GM12872 (cell line): Measurements from ENCODE around the gene FIBIN.

Experiments used
- TF ChIP-seq, protein P1 (sequence below): IDR thresholded peaks from 3 replicates; pipeline ENCODE4 v1.5.1; 2011; ENCODE audit warnings: low read depth, mild to moderate bottlenecking, low read length, moderate library complexity; ENCODE audit not compliant: insufficient read depth

FIBIN gene

DNA sequence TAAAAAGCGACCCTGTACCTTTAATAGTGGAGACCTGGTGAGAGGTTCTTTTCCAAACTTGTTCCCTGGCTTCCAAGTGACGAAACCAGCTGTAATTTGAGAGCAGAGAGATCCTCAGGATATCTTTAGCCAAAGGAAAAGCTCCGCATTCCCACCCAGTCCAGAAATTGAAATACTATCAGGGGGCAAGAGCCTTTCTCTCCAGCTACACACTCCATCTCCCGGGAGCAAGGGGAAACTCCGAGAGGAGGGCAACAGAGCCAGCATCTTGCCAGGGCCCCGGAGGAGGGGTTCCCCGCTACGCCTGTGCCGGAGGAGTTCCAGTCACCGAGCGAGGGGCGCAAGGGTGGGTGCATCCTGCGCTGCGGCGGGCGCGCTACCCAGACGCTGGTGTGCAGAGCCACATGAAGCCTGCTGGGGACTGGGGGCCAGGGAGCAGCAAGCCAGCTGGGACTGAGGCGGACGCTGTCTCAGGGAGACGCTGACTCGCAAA lies at the start of gene FIBIN:
Gene FIBIN, plus strand, starts transcription at position 148 of the 493 bp plus-strand sequence. CDS start 415 bp downstream, outside the sequence.
- TF ChIP-seq, protein P1, sequence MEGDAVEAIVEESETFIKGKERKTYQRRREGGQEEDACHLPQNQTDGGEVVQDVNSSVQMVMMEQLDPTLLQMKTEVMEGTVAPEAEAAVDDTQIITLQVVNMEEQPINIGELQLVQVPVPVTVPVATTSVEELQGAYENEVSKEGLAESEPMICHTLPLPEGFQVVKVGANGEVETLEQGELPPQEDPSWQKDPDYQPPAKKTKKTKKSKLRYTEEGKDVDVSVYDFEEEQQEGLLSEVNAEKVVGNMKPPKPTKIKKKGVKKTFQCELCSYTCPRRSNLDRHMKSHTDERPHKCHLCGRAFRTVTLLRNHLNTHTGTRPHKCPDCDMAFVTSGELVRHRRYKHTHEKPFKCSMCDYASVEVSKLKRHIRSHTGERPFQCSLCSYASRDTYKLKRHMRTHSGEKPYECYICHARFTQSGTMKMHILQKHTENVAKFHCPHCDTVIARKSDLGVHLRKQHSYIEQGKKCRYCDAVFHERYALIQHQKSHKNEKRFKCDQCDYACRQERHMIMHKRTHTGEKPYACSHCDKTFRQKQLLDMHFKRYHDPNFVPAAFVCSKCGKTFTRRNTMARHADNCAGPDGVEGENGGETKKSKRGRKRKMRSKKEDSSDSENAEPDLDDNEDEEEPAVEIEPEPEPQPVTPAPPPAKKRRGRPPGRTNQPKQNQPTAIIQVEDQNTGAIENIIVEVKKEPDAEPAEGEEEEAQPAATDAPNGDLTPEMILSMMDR: no peak

DNA sequence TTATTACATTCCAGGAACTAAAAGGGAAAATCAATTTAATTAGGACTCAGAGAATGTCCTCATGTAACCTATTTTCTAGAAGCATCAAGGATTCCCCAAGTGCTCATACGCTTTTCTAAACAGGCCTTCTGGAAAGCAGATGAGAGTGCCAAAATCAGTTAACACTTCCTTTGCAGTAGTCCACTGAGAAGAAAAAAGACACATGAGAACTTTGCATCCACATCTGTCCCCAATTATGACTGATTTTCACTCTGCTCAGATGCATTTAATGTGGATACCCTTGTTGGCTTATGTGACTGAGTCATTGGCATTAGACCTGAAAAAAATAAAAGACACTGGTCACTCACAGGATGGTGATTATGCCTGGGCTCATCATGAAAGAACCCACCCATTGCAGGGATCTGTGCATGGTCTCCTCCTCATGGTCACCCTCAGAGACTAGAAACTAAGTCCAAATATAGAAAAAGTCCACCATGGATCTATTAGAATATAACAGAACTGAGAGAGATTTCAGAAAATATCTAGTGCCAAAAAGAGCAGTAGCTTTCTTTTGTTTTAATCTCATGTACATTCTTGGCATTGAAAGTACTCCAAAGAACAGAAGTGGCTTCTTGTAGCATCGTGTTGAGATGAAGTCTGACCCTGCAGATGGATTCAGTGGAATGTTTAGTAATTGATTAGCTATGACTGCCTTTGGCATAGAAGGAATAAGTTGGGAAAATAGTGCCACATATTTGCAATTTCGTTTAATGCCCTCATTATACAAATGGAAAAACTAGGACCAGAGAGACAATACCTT lies 48.8 kb upstream of the FIBIN start:
- TF ChIP-seq, protein P1: no peak

DNA sequence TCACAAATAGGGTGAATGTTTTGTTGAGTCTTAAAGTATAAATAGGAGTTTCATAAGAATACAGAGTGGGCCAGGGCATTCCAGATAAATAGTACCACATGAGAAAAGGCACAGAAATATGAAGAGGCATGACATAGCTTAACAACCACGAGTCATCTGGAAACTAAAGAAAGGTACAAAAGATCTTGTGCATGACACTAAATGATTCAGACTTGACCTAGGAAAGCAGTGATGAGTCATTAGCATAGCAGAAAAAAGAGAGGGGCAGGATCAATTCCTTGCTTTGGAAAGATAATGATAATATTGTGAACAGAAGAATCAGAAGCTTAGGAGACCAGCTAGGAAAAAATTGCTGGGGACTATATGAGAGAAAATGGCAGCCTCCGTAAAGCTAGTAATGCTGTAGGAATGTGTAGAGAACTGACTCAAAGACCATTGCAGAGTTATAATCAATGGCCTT lies 47.6 kb upstream of the FIBIN start:
- TF ChIP-seq, protein P1: no peak

DNA sequence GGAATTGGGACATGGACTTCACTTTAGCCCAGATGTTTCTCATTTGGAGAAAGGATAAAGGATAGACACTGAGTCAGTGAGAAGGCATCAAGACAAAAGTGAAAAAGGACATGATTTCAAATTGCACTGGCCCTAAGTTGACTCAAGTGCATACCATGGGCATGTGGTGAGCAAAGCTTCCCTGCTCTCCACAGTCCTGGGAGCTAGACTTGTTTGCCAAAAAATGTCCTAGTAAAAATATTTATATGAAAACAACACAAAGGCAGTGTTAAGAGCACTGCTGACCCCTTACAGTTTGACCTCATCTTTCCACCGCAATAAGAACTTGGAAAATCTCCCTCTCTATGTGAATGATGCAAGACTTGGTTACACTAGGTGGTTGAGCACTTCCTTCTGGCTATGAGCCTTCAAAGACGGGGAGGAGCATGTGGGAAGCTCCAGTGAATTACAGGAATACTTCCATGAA lies 46.5 kb upstream of the FIBIN start:
- TF ChIP-seq, protein P1: no peak

DNA sequence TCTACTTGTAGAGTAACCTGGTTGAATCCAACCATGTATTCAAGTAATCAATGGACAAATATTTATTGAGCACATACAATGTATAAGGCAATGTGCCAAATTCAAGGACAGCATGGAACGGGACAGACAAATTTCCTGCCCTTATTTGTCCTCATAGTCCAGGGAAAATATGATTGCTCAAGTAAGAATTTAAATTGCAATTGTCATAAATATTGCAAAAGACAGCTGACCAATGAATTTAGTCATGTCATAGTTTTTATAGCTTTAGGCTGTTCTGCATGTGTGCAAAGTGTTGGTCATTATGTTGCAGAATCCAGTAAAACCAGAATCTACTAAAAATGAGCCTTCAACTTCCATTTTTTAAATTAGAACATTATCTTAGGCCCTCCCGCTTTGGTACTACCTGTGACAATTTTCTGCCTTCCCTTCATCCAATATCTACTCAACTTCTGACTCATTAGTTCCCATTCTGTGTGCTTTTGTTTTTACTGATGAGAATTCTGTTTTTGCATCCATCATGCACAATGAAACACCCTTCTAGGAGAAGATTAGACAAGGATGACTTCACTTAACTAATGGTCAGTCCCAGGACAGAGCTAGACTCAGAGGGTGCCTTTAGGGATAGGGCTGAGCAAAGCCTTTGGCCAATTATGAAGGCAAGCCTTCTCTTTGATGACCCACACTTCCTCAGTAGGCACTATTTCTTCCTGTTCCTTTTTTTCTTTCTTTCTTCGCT lies 45.8 kb upstream of the FIBIN start:
- TF ChIP-seq, protein P1: no peak

DNA sequence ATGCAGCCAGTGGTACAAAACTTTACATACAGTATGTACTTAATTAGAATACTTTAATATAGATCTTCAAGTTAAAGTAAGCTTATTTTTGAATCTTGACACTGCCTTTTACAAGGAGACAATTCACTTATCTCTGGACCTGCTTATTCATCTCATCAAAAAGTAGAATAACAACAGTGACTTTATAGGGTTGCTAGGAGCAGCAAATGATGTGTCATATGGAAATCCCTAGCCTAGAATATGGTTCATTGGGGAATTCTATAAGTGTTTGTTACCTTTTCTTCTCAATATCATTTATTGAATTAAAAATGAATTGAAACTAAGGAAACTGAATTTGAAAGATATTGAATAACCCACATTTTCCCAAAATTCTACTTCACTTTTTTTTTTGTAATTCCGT lies 45.0 kb upstream of the FIBIN start:
- TF ChIP-seq, protein P1: no peak

DNA sequence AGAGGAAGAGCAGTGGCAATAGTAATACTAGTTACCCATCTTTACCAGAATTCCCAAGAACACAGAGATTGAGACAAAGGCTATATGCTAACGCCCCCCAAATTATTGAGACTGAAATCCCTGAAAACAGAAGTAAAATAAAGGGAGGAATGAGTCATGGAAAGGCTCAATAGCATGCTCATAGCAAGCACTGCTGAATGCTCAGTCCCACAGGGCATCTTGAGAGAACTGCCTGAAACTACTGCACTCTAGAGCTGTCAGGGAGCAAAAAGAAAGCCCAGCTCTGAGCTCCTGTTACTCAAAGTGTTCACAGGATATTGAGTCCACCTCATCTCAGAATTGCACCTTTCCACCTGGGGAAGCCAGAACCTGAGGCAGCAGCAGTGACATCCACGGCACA lies 44.1 kb upstream of the FIBIN start:
- TF ChIP-seq, protein P1: no peak
